ENCODE results near the gene RALGAPA2.

RALGAPA2 gene

DNA sequence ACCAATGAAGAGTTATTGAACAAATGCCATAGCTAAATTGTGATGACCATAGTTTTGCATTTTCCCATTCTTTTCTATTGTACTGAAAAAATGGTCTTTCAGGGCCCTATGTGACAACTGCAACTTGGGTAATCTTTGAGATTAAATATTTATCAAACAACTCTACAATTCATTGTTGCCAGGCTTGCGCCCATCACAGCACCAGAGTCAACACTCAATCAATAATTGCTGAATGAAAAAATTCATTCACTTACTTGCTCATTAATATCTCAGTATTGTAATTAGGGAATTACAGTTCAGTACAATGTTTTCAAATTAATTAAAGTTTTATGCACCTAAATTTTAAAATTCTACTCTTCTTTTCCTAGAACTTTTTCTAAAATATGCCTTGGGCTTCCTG, 7.7 kb upstream of the RALGAPA2 start:
- no peak for DNase-seq

DNA sequence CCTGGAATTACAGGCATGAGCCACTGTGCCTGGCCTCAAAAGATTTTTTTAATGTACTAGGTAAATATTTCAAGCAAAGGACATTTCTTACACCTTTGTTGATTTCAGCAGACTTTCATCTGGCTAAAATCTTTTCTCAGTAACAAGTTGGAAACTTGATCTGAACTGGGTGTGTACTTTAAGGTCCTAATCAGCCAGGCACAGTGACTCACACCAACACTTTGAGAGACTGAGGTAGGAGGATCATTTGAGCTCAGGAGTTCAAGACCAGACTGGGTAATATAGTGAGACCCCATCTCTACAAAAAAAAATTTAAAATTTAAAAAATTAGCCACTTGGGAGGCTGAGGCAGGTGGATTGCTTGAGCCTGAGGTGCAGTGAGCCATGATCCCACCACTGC, 7.0 kb upstream of the RALGAPA2 start:
- DNase-seq: no peak

DNA sequence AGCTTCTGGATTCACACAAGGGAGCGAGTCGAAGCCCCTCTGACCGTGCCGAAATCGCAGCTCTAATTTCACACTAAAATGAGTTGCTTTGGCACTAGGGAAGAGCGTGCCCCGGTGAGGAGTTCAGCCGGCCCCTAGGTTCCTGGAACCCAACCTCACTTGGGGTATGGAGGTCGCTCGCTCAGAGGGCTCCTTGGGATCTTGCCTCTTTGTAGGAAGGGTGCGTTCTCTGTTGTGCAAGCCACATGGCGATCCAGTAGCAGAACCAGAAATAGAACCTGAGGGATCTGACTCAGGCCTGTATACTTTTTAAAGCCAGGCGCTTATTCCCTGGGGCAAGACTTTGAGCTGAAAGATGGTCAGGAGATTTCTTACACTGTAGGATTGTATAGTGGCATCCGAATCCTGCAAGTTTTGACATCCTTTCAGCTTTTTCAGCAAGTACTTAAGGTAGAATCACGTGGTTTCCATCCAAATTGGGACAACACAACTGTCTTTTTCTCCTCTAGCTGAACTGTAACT, 861 bp upstream of the RALGAPA2 start:
- DNase-seq: no peak

DNA sequence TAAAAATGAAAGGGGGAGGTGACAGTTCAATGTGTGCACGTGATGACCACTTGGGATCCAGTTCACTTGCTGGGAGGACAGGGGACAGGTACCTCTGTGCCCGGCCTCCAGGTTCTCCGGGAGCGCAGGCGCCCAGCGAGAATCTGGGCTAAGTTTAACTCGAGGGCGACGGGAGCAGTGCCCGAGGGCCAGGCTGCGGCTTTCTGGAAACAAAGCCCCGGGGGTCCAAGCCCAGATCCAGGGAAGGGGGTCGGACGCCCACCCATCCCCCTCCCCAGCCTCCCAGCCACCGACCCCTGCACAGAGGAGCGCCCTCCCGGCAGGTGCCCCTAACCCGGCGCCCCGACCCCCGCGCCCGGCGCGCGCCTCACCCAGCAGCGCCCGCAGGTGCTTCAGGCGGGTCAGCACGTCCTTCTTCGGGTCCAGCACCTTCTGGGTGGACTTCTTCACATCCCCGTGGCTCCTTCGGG, 405 bp downstream of the RALGAPA2 start:
- no peak for DNase-seq

DNA sequence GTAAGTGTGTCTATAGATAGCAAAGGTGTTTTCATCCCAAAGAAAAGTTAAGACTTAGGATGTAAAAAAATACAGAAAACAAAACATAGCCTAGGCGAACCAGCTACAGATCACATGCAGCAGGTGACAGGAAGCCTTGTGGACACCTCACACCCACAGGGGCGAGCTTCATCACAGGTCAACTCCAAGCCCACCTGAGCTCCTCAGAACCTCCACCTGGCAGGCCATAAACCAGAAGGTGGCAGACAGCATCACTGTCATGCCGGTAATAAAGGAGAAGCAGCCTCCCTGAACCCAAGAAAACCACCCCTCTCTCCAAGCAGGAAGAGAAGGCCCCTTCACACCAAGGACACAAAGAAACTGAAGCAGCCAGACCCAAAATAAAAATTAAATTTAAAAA, 1.0 kb downstream of the RALGAPA2 start:
- no peak for DNase-seq

DNA sequence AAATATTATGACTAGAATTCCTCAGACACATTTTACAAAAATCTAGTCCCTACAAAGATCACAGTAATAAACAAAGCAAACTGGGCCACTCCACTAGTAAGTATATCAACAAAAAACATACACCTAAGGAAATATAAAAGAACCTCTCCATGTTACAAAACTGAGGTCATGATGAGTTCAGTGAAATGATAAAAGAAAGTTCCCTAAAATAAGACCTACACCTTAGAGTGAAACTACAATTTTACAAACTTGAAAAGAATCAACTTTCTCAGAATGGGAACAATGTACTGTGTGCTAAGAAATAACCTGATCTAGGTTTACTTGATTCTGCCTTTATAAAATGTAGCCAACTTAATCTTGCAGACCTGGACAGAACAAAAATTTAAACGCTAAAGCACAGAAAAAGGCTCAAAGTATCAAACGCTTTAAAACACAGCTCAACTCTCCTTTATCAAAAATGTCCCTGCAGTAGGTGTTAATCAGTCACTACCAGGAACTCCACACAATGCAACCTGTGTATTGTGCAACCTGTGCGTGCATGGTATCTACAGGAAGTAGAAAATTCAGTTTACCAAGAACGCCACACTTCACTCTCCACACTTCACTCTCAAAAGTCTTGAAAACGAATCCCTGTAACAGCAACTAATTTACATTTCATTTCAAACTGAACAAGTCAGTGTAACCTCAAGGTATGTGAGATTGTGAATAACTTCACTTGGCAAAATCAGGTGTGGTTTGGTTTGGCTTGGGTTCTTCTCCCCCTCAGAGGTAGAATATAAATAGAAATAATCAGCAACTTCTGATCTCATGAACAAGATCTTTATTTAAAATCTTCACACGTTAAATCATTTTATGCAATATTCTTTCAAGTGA, 1.8 kb downstream of the RALGAPA2 start:
- DNase-seq: no peak

DNA sequence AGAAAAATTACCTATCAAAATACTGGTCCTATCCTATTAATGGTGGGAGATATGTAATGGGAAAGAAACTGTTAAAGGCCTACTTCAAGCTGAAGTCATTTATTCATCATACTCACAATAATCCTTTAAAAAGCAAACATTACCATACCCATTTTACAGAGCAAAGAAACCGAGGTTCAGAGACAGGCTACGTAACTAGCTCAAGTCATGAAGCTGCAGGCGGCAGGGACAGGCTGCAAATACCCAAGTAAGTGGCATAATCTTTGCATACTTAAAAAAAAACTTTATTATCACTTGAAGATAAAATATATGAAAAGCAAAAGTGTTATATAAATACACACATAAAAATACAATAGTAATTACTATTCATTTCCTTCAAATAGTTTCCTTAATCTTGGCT, 2.6 kb downstream of the RALGAPA2 start:
- DNase-seq: no peak

DNA sequence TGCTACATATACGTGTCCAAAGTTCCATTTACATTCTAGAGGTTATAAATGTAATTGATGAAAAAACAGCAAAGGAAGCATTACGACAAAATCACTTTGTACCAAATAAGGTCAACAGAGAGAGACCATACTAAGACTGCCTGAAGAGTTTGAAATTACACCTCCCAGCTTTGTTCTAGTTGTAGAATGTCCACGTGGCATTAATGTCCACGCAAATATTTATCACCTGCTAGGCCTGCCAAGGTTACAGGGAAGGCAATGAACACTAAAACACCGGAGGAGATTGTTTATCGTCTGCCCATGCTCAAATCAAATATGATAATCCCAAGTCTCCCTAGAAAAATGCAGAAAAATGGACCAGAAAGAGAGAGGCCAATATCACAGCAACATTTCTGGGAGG, 6.2 kb downstream of the RALGAPA2 start:
- DNase-seq: no peak

DNA sequence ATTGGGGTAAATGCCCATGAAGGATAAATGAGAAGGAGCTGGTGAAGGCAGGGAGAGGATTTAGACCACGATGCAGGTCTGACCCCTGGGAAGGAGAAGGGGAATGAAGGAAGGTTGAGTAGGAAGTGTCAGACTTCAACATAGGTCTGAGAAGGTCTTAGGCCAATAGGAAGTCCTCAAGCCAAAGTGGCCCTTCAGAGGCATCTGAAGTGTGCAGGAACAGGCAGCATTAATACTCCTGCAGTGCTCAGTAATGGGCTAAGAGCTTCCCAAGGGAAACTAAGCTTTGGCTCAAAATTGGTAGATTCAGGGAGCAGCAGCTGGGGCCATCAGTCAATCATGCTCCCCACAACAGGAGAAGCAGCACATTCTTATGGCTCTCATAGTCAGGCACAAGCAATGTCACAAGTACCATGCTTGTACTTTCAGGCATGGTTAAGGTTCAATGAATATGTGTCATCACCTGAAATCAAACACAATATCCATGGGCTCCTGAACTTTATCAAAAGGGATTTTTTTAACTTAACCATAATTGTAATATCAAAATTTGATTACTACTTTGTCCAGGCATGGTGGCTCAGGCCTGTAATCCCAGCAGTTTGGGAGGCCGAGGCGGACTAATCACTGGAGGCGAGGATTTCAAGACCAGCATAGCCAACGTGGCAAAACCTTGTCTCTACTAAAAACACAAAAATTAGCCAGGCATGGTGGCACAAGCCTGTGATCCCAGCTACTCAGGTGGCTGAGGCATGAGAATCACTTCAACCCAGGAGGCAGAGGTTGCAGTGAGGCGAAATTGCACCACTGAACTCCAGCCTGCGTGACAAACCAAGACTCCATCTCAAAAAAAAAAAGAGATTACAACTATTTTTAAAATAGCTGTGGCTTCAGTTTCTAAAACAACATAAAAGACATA, 9.9 kb downstream of the RALGAPA2 start:
- DNase-seq: no peak

DNA sequence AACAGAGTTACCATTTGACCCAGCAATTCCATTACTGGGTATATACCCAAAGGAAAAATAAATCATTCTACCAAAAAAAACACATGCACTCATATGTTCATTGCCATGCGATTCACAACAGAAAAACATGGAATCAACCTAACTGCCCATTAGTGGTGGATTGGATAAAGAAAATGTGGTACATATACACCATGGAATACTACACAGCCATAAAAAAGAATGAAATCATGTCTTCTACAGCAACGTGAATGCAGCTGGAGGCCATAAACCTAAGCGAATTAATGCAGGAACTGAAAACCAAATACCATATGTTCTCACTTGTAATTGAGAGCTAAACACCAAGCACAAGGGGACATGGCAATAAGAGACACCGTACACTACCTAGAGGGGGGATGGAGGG, 12.5 kb downstream of the RALGAPA2 start:
- no peak for DNase-seq

DNA sequence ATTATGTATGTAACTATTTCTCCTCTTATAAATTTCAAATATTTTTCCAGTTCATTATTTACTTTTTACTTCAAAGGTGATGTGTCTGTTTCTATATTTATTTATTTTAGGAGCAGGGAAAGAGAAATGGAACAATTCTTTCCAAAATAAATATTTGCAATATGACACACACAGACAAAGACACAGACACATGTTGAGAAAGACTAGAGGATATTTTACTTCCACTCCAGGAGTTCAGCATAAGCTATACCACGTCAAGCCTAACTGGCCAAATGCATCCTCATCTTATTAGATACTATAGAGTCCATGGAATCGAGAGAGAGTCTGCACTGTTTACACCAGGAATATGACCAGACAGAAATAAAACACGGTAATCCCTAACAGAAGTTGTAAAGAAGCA, 13.3 kb downstream of the RALGAPA2 start:
- DNase-seq: no peak

DNA sequence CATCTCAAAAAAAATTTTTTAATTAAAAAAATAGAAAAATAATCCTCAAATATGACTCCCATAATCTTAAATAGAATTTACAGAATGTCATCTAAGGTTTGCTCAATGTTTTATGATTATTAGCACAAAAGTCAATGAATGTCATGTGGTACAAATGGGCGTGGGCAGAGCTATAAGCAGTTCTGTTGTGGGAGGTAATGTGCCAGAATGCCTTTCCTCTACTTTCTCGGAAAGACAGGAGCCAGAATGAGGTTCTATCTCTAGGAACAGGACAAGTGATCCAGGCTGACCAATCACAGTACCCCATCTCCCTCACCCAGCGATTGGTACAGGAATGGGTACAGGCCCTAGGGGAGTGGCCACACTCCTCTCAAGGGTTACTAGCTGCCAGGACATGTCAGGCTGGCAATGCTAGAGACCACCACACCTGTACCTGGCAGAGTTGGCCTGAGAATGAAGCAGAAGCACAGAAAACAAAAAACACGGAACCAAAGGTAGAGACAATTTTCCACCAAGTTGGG, 15.1 kb downstream of the RALGAPA2 start:
- DNase-seq: no peak

DNA sequence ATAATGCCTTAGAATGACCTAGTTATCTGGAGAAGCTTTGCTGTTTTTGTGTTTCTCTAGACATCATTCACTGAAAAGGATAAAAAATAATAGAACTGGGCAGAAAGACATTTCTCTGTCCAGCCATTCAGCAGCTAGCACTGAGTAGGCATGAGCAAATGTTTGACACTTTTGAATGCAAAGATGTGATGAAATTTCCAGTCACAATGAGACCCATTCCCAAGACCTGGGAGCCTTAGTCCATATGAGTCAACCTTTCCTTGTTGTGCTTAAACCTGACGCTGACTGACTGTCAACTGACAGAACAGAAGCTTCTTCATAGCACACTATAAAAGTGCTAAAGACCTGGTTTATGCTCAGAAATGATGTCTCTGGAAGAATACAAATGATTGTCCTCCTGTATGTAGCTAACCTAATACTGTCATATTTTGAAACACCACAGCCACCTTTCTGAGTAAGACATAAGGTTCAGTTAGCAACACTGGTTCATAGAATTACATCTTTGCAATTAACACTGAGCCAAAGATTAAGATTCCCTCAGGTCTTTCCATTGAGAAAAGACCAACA, 17.1 kb downstream of the RALGAPA2 start:
- no peak for DNase-seq

DNA sequence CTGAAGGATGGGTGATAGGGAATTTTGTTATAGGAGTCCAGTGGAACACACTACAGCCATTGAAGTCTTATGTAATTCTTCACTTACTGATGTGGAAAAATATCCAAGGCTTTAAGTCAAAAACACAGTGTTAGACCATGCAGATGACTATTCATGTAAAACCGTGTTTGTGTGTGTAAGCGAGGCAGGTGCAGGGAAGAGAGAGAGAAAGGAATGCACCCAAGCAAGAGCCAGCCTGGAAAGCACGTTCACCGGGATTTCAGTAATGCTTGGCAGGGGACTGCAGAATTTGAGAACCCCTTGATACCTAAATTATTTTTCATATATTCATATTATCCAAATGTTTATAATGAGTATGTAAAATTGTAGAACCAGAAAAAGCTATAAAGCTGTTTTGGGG, 17.9 kb downstream of the RALGAPA2 start:
- no peak for DNase-seq

DNA sequence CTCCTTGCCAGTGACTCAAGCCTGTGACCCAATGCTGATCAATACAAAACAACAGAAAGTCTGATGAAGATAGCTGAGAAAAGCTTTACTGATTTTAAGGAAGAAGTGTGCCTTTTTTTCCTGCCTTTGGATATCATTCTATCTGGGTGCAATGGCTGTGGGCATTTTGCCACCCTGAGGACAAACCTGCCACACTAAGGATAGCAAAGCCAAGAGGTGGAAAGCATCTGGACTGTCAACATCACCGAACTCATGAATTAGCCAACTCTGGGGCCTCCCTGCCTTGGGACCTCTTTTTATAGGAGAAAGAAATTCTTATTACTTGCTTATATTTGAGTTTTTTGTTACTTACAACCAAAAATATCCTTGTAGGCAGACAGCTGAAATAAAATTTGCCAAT, 19.9 kb downstream of the RALGAPA2 start:
- no peak for DNase-seq

DNA sequence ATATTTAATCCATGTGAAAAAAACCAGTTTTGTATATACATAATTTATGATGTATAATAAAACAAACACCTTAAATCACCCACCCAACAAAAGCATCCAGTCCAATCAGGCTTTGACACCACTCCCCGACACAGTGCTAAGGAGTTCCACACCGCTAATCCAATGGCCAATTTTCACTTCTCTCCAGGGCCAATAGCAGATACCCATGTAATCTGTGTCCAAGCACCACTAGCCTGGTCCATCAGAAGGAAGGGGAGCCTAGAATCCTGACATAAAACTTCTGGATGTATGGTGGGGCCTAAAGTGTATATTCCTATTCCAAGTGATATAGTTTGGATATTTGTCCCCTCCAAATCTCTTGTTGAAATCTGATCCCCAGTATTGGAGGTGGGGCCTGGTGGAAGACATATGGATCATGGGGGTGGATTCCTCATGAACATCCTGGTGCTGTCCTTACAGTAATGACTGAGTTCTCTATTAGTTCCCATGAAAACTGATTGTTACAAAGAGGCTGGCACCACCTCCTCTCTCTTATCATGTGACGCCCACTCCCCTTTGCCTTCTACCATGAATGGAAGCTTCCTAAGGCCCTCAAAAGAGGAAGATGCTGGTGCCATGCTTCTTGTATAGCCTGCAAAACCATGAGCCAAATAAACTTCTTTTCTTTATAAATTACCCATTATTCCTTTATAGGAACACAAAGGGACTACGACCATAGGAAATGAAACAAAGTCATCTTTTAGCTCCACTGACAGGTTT, 20.8 kb downstream of the RALGAPA2 start:
- DNase-seq: no peak

DNA sequence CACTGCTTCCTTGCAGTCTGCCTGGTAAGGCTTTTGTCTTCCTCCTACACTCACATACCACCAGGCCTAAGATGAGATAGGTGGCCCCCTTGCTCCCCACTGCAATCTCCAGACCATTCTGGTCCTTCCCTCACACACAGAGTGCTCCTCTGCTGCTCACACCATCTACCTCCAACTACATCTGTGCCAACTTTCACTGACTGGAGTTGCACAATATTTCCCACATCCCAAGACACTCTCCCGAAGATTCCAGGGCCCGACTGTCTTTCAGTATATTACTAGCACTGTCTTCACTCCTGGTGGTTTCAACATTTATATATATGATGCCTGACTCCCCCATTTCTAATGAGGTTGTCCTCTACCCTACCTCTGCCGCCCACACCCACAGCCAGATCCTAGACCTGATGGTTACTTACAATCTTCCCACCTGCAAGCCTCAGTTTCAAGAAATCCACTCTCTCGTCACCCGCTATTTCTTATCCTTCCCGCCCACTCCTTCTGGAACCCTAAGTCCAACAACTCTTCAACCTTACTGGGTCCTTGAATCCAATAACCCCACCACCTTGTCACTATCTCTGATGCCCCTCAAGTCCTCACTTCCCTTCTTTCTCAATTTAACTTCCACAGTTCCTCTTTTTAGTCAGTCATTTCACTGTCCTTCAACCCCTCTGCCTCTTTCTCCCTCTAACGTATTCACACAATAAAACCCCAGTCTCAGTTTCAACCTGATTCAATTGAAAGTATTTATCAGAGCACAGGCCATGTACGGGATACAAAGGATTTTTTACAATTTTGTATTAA, 21.6 kb downstream of the RALGAPA2 start:
- no peak for DNase-seq

DNA sequence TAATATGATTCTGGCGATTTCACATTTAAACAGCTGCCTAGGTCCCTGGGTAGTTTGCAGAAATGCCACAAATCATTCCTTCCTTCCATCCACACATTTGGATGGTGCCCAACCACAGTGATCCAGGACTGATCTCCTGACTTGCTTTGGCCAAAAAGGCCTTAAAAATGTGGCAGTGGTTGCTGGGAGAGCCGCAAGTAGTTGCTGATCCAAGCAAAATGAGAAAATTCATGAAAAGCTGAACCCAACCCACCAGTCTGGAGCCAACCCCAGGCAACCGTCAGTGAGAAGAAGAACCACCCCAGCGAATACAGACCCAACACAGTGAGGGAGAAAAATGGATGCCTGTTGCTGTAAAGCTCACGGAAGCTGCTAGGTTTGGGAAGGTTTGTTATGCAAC, 25.1 kb downstream of the RALGAPA2 start:
- no peak for DNase-seq

DNA sequence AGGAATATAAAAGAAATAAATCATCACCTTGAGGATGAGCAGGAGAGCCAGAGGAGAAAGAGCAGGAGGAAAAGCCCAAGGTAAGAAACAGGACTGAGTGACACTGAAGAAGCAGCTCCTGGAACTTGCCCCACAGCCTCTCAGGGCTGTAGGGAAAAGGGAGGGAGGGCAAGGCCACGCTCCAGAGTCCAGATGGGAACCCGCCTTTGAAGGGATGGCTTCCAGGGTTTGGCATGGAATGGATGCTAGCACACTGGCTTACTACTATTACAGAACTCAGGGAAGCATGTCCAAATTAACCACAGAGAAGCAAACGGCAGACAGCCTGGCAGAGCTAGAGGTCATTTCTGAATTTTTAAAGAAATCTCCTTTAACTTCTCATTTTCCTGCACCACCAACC, 26.8 kb downstream of the RALGAPA2 start:
- DNase-seq: no peak

DNA sequence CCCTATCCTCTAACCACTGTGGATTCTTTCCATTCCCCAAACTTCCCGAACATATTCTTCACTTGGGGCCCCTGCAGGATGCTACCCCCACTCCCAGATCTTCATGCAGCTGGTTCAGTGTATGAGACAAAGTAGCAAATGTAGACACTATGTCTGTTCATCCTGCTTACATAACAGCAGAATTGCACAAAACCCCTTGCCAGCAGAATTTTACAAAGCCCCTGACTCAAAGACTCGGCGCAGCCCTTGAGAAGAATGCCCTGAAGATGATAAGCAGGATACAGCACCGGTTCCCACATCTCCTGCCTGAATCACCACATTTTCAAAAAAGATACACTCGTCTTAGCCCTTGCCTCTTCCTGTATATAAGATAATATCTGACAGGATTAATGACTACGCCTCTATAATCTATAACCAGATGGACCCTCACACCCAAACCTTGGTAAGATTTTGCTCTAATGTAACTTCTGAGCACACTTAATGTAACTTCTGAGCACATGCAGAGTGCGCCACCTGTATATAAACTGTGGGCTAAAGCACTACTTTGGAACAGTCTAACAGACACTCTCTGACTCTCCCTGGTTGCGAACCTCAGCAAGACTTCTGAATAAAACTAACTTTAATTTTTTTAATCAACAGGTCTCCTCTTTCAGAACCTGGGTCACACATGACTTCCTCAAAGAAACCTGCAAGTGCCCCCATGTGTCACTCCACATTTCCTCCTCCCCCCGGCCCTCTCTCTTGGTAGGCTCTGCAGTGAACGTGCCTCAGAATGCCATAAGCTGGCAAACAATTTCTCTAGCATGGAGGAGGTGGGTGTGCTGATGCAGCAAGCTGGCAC, 28.7 kb downstream of the RALGAPA2 start:
- DNase-seq: no peak

DNA sequence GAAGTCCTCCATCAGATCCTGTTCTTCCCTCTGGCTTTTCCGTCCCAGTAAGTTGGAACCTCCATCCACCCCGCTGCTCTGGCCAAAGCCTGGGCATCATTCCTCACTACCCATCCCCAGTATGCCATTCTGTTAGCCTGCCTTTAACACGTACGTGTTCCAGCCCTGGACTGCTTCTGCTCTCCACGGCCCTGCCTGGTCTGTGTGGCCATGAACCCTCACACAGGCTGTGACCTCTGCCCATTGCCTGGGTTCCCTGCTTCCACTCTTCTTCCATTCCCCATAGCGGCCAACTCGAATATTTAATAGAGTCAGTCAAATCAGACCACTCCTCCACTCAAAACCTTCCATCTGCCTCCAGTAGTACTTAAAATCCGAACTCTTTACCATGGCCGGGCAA, 29.4 kb downstream of the RALGAPA2 start:
- DNase-seq: no peak
